Suppressor macrophage treated with lipopolysaccharide for 1 hour (primary cell): ENCODE data around the gene BSPRY.

Source experiments
- DNase-seq, 3 donors: peaks; one replicate each; pipeline ENCODE4 v3.0.0-alpha.2; 2020 to 2022

Gene BSPRY

DNA sequence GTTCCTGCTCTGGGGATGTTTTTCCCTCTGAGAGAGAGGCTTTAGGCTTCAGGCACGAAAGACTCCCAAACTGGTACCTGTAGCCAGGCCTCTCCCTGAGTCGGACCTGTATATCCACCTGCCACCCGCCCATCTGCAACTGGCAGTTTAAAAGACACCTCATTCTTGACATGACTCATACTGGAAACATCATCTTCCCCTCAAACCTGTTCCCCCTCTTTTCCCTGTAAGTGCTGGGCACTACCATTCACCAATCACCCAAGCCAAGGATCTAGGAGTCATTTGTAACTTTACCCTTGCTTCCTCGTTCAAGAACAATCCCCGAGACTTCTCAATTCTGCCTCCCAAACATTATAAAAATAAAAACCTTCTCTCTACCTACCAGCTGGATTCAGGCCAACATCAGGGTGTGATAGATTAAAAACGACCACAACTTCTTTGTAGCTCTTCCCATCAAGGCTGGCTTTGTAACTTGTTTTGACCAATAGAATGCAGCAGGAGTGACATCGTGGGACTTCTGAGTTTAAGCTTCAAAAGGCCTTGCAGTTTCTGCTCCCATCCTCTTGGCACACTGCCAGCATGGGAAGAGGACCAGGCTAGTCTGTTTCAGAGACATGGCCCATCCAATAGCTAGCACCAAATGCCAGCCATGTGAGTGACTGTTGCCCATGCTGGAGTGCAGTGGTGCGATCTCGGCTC is 7.5 kb upstream of the BSPRY start:
- no peak for DNase-seq

DNA sequence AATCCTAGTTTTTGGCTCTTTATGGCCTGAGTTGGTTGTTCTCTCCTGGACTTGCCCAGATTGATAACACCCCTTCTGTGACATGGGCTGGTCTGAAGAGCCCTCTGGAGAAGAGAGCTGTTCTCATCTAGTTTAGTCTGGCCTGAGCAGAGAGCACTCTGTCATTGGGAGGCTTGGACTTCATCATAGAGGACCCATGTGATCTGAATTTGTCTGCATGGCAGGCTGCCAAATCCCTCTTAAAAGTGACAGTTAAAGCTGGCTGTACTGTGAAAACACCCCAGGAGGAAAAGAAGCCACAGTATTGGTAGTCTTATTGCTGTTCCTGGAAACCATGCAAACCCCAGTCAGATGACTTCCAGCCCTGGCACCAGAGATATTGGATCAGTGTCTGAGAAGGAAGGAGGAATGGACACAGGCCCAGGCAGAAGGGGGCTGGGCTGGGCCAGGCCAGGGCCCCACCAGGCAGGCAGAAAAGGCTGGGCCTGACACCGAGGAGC is 5.6 kb upstream of the BSPRY start:
- DNase-seq, result peak; percentile 65 to 74 (median 71)

DNA sequence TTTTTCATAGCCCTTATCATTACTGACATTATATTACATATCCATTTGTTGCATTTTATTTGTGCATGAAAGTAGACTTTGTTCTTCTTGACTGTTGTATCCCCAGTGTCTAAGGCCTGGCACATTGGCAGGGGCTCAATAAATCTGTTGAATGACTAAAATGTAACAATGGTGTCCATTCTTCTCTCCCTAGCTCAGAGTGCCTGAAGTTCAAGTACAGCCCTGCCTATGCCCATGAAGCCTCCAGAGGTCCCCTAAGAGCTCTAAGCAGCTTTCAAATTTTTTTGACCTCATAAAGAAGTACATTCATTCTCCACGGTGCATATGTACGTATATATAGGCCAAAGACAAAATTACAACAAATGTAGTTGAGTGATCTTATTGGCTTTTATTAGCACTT is 4.2 kb upstream of the BSPRY start:
- DNase-seq, result no peak

DNA sequence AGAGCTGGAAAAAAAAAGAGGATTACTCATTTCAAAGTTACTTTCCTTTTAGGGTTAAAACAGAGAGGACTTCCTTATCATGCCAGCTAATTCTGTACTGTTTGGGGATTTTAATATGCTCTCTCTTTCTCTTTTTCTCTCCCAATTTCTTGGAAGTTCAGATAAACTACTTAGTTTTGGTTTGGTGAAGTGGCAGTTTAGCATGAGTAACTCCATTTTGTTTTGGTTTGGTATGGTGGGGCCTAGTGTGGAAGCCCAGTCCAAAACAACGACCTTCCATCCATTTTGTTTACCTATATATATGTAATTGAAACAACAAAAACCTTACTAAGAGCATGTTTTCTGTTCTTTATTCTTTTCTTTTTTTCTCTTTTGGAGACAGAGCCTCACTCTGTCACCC is 3.7 kb upstream of the BSPRY start:
- DNase-seq, result peak; percentile 5 to 69 (median 36)

DNA sequence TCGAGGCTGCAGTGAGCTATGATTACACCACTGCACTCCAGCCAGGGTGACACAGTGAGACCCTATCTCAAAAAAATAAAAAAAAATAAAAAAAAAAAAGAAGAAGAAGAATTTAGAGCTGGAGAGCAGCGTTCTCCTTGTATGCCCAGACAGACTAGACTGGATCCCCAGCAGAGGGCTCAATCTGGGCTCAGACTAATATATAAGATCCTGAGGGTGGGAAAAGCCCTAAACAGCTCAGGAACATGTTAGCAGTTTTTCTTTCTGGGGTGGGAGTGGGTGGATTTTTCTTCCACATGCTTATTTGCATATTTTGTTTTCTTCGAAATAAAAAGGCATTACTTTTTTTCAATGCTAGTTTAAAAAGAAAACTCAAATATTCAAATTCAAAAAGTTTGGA is 904 bp upstream of the BSPRY start:
- peak; percentile 39 to 62 (median 60) for DNase-seq

DNA sequence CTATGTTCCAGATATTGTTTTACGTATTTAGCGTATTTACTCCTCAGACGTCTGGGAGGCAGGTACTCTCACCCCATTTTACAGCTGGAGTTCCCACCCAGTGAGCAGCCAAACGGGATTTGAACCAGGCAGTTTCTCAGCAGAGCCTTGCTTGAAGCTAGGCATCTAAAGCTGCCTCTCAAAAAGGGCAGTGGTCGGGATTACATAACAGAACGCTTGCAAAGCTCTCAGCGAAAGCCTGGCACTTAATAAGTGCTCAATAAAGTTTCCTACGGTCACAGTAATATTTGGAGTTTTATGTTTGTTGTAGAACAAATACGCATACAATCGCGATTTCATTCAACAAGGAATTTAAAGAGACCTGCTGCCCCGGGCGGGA is 286 bp upstream of the BSPRY start:
- DNase-seq, result no peak

DNA sequence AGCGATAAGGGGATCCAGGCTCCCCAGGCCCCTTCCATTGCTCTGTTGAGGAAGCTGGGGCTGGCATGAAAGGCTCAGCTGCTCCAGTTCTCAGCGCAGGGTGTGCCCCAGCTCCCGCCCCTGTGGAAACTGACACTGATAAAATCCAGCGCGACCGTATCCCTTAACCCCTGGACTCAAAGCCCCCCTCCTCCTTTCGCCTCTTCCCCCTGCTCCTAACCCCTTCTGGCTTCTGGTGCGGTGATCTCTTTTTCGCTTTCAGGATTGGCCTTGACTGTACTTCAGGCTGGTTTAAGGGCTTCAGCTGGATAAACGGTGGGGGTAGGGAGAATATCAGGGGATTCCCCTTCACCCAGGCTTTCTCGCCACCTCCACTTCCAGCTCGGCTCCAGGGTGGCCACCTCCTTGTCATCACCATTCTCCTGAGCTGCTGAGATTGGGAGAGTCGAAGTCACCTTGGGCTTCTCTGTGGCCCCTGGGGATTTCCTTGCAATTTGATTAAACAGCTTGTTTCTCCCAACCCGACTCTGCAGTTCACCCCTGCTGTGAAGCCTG is 843 bp downstream of the BSPRY start:
- peak in 1 of 3 donors; percentile 24 for DNase-seq

DNA sequence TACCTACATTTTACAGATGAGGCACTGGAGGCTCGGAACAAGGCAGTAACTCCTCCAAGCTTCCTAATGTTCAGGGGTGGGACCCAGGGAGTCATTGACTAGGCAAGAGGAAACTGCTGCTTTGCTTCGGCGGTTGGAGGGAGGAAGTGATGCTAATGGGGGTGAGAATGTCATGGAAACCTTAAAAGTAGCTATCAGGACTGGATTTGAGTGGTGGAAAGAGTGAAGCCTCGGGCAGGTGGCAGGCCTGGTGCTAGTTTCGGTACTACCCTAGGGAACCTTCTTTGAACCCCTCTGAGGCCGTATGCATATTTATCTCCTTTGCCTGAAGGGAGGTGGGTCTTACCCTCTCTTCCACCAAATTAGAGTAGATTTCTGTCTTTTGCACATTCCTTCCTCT is 1.6 kb downstream of the BSPRY start:
- peak; percentile 59 to 63 (median 63) for DNase-seq

DNA sequence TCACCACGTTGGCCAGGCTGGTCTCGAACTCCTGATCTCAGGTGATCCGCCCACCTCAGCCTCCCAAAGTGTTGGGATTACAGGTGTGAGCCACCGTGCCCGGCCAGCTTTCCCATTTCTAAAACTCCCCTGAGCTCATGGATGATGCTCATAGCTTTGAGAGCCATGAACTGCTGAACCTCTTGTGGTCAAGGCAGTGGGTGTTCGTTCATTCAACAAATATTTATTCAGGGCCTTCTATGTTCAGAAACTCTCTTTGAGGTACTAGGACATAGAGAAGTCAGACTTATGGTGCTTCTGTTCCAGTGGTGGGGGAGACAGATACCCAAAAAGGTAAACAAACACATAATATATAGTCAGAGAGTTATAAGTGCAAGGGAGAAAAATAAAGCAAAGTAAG is 2.7 kb downstream of the BSPRY start:
- DNase-seq, result no peak

DNA sequence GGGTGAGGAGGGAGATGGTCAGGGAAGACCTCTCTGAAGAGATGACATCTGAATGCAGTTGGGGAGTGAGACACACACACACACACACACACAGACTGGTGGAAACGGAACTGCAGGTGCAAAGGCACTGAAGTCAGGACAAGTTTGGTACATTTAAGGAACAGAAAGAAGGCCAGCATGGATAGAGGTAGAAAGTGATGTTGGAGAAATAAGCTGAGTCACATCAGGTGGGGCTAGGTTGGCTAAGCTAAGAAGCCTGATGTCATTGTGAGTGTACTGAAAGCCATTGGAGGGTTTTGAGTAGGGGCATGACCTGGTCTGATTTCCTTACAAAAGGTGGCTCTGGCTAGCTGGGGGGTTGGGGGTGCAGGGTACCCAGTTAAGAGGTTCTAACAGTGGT is 3.1 kb downstream of the BSPRY start:
- no peak for DNase-seq

DNA sequence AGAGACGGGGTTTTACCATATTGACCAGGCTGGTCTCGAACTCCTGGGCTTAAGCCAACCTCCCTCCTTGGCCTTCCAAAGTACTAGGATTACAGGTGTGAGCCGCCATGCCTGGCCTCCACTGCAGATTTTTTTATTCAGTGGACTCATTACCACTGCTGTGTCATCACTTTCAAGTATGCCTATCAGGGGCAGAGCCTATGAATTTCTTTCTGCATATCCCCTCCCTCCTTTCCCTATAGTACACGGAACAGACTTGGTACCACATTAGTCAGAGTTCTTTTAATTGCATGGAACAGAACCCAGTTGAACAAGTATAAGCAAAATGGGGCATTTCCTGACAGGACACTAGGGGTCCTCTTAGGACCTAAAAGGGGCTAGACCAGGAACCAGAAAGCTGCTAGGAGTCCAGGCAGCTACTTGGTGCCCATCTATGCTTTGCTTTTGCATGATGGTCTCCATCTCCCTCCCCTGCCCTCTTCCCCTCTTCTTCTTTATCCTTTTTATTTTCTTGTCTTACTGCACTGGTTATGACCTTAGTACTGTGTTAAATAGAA is 5.8 kb downstream of the BSPRY start:
- DNase-seq, result no peak

DNA sequence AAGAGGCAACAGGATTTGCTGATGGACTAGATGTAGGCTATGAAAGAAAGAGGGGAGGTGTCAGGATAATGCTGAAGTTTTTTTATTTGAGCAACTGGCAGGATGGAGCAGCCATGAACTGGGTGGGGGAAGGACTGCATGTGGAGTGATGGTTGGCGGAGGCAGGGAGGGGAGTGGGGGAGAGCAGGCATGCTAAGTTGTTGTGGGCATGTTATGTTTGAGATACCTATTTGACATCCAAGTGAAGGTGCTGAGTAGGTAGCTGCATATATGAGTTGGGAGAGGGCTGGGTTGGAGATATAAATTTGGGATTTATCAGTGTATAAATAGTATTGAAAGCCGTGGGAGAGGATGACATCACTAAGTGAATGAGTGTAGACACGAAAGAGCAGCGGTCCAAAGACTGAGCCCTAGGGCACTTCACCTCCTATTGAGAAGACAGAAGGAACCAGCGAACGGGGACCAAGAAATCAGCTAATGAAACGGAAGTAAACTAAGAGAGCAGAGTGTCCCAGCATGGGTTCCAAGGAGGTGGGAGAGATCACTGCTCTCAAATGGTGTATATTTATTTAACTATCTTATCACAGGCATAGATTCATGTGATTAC is 7.4 kb downstream of the BSPRY start:
- no peak for DNase-seq

DNA sequence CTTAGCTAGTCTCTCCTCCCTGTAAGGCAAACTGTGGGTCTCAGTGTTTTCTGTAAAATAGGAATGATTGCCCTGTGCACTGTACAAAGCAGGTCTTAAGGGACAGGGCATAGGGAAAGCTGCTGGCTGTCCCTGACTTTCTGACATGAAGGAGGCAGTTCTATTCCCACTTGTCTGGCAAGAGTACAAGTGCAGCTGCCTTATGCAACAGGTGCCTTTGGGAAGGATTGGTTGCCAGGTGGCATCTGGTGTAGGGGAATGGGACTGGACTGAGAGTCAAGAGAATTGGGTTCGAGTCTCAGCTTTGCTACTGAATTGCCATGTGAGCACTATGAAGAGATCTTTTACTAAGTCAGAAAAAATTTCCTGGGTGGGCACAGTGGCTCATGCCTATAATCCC is 10.0 kb downstream of the BSPRY start:
- no peak for DNase-seq

DNA sequence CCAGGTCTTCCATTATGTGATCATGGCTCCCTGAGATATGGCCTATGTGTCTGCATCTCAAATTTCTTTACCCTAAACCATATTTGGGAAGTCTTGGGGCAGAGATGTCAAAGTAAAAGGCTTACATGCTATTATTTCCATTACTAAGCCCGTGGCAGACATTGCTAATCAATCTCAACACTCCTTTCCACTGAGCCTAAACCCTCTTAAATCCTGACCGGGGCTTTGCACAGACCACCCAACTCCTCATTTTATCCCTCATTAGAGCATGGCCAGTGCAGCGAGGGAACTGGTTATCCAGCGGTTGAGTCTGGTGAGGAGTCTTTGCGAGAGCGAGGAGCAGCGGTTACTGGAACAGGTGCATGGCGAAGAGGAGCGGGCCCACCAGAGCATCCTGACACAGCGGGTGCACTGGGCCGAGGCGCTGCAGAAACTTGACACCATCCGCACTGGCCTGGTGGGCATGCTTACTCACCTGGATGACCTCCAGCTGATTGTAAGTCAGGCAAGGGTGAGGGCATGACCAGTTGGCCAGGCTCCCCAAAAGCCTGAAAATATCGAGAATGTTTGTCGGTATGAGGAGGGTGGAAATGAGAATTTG is 11.0 kb downstream of the BSPRY start:
- no peak for DNase-seq

DNA sequence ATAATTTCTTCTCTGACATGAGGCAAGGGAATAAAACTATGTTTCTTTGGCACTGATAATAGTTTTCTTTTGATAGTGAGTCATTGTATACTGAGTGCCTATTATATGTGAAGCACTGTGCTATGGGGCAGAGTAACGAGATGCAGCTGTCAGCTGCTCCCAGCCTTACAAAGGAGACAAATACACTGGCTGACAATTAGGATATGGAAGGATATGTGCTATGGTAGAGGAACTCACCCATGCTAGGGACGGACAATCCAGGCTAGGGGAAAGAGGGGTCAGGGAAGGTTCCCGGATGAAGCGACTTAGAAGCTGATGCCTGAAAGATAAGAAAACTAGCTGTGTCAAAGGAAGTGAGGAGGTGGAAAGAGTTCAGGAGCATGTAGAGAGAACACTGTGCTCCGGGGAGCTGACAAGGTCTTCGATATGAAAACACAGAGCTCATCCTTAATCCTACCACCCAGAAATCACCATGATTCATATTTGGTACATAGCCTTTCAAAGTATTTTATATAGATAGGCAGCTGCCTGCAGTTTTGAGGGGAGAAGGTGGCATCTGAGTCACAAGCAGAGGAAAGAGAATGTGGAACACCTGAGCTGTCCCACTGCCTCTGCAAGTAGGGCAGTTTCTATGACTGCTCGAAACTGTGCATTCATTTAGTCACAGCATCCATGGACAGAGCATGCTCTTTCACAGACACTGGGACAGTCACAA is 12.1 kb downstream of the BSPRY start:
- no peak for DNase-seq

DNA sequence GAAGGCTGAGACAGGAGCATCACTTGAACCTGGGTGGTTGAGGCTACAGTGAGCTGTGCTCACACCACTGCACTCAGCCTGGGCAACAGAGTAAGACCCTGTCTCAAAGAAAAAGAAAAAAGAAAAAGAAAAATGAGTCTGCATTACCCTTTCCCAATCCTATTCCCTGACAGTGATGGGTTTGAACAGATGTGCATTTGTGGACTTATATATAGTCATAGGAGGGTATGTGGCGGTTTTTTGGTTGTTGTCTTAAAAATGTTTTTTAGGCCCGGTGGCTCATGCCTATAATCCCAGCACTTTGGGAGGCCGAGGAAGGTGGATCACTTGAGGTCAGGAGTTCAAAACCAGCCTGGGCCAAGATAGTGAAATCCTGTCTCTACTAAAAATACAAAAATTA is 14.0 kb downstream of the BSPRY start:
- no peak for DNase-seq

DNA sequence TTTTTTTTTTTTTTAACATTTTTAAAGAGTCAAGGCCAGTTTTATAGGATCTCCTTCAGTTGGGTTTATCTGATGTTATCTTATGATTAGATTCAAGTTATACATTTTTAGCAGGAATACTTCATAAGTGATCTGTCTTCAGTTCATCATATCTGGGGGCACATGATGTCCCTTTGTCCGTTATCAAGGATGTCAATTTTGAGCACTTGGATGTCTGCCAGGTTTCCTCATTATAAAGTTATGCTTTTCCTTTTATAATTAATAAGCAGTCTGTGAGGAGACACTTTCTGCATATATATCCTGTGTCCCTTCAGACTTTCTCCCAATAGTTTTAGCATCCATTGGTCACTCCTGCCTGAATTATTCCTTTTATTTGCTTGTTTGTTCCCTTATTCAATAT is 15.6 kb downstream of the BSPRY start:
- no peak for DNase-seq

DNA sequence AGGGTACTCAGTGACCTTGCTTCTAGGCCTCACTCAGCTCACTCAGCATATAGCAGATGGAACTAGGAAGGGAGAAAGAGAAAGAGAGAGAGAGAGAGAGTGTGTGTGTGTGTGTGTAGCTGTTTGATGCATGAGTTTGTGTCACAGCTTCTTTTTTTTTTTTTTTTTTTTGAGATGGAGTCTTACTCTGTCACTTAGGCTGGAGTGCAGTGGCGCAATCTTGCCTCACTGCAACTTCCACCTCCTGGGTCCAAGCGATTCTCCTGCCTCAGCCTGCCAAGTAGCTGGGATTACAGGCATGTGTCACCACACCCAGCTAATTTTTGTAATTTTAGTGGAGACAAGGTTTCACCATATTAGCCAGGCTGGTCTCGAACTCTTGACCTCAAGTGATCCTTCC is 16.3 kb downstream of the BSPRY start:
- peak; percentile 30 to 45 (median 33) for DNase-seq

DNA sequence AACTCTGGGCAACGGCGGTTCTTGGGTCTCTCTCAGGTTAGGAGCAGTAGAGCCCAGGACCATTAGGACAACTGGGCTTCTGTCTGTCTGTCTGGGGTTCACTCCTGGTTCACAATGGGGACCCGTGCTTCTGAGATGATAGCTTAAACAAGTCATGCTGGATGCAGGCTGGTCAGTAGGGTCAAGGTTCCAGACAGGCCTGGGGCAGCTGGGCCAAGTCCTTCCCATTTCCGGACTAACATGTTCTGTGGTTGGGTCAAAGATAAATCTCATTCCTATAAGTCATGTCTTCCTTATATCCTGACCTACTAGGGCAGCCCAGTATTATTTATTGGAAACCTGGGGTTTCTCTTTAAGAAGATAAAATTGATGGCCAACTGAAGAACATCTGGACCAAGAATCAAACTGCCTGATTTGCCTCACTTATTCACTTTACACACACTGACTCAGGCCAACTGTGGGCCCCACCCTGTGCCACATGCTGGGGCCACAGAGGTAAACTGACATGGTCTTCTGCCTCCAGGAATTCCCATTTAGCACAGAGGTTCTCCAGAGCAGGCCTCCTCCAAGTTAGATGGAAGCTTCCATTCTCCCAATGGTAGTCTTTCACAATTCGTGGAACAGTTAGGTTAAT is 19.1 kb downstream of the BSPRY start:
- no peak for DNase-seq

DNA sequence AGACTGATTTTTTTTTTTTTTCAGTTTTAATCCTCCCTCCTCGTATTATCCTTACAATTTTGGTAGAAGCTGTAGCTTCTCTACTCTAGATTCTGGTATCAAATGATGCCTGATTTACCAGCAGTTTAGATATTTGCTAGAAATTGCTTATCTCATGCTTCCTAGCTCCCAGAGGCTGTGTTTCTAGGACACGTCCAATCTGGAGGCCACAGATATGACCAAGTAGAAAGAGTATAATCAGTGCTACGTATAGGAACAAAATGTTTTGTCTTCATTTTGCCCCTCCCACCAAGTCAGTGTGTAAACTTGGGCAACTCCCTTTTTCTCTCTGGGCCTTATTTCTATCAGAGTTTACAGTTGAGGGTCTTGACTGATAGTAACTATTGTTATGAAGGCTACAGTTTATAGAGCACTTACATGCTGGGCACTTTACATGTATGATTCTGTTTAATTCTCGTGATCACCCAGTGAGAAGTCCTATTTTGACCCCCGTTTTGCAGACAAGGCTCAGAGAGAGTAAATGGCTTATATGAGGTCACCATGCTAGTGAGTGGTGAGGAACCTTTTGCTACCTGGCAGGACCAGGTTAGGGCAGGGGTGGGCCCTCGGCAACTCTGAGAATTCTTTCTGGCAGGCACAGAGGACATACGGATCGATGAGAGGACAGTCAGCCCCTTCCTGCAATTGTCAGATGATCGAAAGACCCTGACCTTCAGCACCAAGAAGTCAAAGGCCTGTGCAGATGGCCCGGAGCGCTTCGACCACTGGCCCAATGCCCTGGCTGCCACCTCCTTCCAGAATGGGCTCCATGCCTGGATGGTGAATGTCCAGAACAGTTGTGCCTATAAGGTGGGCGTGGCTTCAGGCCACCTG is 19.9 kb downstream of the BSPRY start:
- DNase-seq, result no peak

DNA sequence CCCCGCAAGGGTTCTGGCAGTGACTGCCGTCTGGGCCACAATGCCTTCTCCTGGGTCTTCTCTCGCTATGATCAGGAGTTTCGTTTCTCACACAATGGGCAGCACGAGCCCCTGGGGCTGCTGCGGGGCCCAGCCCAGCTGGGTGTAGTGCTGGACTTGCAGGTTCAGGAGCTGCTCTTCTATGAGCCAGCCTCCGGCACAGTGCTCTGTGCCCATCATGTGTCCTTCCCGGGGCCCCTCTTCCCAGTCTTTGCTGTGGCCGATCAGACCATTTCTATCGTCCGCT is 20.5 kb downstream of the BSPRY start:
- no peak for DNase-seq

DNA sequence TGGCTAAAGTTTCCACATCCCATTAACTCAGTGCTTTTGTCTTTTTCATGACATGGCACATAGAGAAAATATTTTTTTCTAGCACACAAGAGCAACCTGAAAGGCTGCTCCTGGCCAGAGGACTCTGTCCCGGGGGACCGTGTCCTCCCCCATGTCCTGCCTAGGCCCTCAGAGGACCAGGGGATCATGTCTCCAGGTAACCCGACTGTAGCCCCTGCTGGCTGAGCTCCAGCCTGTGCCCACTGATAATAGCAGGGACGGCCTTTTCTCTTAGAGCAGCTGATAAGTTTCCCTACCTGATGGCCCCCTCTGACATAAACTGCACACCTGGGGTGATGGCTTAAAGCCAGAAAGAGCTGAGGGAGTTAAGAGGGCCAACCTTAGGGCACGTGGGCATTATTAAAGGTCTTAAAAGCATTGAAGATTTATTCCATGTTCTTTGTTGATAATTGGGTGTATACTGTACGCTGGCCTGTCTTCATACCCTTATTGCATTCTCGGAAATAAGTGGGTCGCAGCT is 21.5 kb downstream of the BSPRY start:
- no peak for DNase-seq
